Measurements from ENCODE around the gene ARHGAP44. TPM values are rescaled to one million over a fixed set of nuclear protein-coding genes. Genes with fewer than 3 reads are reported as not detected.

The ARHGAP44 gene
- total and polyA plus RNA-seq, 9 of the 15 experiments (the other 6 are each of a cell fraction or from before 2014, with no cell fraction given): 0.01 to 0.68 (median 0.07) TPM; not detected in 1

GRCh38 chr17:12928736-12929135, 139.4 kb downstream of the ARHGAP44 start:
- Histone ChIP-seq H3K4me3 (no peak overlapping the region), H2AFZ (ENCODE audit: low read depth, low read length) (no peak overlapping the region), H3K27me3 (ENCODE audit: control insufficient read depth in 2 of 2, insufficient read depth in 2 of 2, low read length in 2 of 2) (no peaks in the 10 kb centered on the region), H3K27ac (ENCODE audit: extremely low read depth, low read depth, low read length) (no peak overlapping the region), H3K79me2 (ENCODE audit: control insufficient read depth, insufficient read depth, low read length) (no peaks in the 10 kb centered on the region), H4K20me1 (replicated peaks; ENCODE audit: control insufficient read depth, insufficient read depth, low read length) (no peaks in the 10 kb centered on the region), H3K9me1 (ENCODE audit: control insufficient read depth, insufficient read depth, low read length) (no peaks in the 10 kb centered on the region), H3K36me3 (ENCODE audit: control insufficient read depth, insufficient read depth, low read length) (no peaks in the 10 kb centered on the region), H3K9me3 (replicated peaks; ENCODE audit: control insufficient read depth, insufficient read depth, low read depth, low read length) (no peaks in the 10 kb centered on the region), H3K9ac (ENCODE audit: insufficient read depth in 1 of 2, low read depth in 2 of 2, low read length in 2 of 2) (no peak overlapping the region), H3K4me2 (ENCODE audit: insufficient read depth, low read length) (no peak overlapping the region), H3K4me1 (replicated peaks in 1 of 2; ENCODE audit: control insufficient read depth in 2 of 2, insufficient read depth in 2 of 2, low read length in 2 of 2) (no peaks in the 10 kb centered on the region; a peak in 1 of 5 replicates)
- no peak for ATAC-seq
- no peak for FAIRE-seq
- ChIA-PET CTCF (ENCODE audit: low intra/inter-chr PET ratio) (no interaction called here), POLR2A (no interaction called here)
- no TSS peak for BruUV-seq (replicated peaks)
- DNase-seq (ENCODE audit: extremely low read depth in 1 of 4, low spot score in 3 of 4): no peak
- WGBS (ENCODE audit: insufficient coverage, low coverage, missing lambda C conversion rate): 0% methylated on average over 1 of the region's 2 CpGs
- intact Hi-C loops (cut with micrococcal nuclease): no loop called here
- in situ Hi-C loops (cut with MboI): no loop called here
- peak in 2 of 3 experiments; percentile 8; a peak in 1 of 6 replicates for TF ChIP-seq CTCF (IDR thresholded peaks at IDR 0.05 in 2 of 3, conservative IDR thresholded peaks at IDR 0.05 in 1 of 3; ENCODE audit: insufficient read depth in 2 of 3, low read depth in 1 of 3, low read length in 3 of 3)
- no peak for TF ChIP-seq PRMT5 (CRISPR knock-in tag; IDR thresholded peaks at IDR 0.05)

- in situ Hi-C loops (cut with MboI) (no loop called here), intact Hi-C loops (cut with micrococcal nuclease) (no loop called here)
- Histone ChIP-seq H3K4me2 (ENCODE audit: insufficient read depth, low read length) (no peak overlapping the region), H3K27ac (ENCODE audit: extremely low read depth, low read depth, low read length) (no peak overlapping the region), H4K20me1 (replicated peaks; ENCODE audit: control insufficient read depth, insufficient read depth, low read length) (no peaks in the 10 kb centered on the region), H3K9me3 (replicated peaks; ENCODE audit: control insufficient read depth, insufficient read depth, low read depth, low read length) (no peaks in the 10 kb centered on the region), H3K9ac (ENCODE audit: insufficient read depth in 1 of 2, low read depth in 2 of 2, low read length in 2 of 2) (no peak overlapping the region), H3K79me2 (ENCODE audit: control insufficient read depth, insufficient read depth, low read length) (no peaks in the 10 kb centered on the region), H3K9me1 (ENCODE audit: control insufficient read depth, insufficient read depth, low read length) (no peaks in the 10 kb centered on the region), H3K4me3 (no peak overlapping the region), H3K36me3 (ENCODE audit: control insufficient read depth, insufficient read depth, low read length) (no peaks in the 10 kb centered on the region), H2AFZ (ENCODE audit: low read depth, low read length) (no peak overlapping the region), H3K27me3 (ENCODE audit: control insufficient read depth in 2 of 2, insufficient read depth in 2 of 2, low read length in 2 of 2) (no peaks in the 10 kb centered on the region), H3K4me1 (replicated peaks in 1 of 2; ENCODE audit: control insufficient read depth in 2 of 2, insufficient read depth in 2 of 2, low read length in 2 of 2) (no peaks in the 10 kb centered on the region)
- no TSS peak for BruUV-seq (replicated peaks)
- DNase-seq (ENCODE audit: extremely low read depth in 1 of 4, low spot score in 3 of 4): no peak
- no peak for FAIRE-seq
- ChIA-PET CTCF (ENCODE audit: low intra/inter-chr PET ratio) (no interaction called here), POLR2A (interaction anchor here (0.5 kb wide), 1 partner anchor 81 kb away, joined by 3 read pairs; no protein-coding TSS in a partner anchor)
- WGBS (ENCODE audit: insufficient coverage, low coverage, missing lambda C conversion rate): 0% methylated on average over 3 of the region's 3 CpGs
- no peak for ATAC-seq
- TF ChIP-seq ZNF583 (CRISPR knock-in tag; IDR thresholded peaks at IDR 0.05): no peak
- no peak for TF ChIP-seq CHD2 (IDR thresholded peaks at IDR 0.05; ENCODE audit: low read depth, low read length)
- TF ChIP-seq ZBTB43 (CRISPR knock-in tag; IDR thresholded peaks at IDR 0.05): no peak
- TF ChIP-seq ZNF764 (CRISPR knock-in tag; IDR thresholded peaks at IDR 0.05; ENCODE audit: low read depth): no peak
- no peak for TF ChIP-seq GATA2 (CRISPR knock-in tag; IDR thresholded peaks at IDR 0.05)
- no peak for TF ChIP-seq GABPB2 (CRISPR knock-in tag; conservative IDR thresholded peaks at IDR 0.05)
- no peak for TF ChIP-seq MLX (CRISPR knock-in tag; conservative IDR thresholded peaks at IDR 0.05)
- TF ChIP-seq FOXA1 (IDR thresholded peaks at IDR 0.05; ENCODE audit: borderline replicate concordance): no peak
- TF ChIP-seq ZC3H8 (IDR thresholded peaks at IDR 0.05): no peak
- no peak for TF ChIP-seq ZFP30 (CRISPR knock-in tag; IDR thresholded peaks at IDR 0.05; ENCODE audit: borderline replicate concordance)
- no peak for TF ChIP-seq KAT8 (IDR thresholded peaks at IDR 0.05; ENCODE audit: low read depth)
- TF ChIP-seq ELF4 (CRISPR knock-in tag; IDR thresholded peaks at IDR 0.05): no peak
Measured at GRCh38 chr17:12936501-12936900, 147.2 kb downstream of the ARHGAP44 start.

All from K562 (cell line).